Hematopoietic multipotent progenitor cell treated with erythropoietin and hydrocortisone succinate and interleukin-3 and kit ligand, for 17 days (in vitro differentiated cells): ENCODE measurements around the gene TM9SF1.
"Not testable (repeated sequence)": the region's sequence is repeated elsewhere in the genome, so short reads cannot be mapped to it uniquely, and the experiment has no call there.

Source experiments
- DNase-seq: peaks from one replicate; pipeline ENCODE4 v3.0.0-alpha.2; 2015; ENCODE audit warnings: low spot score

Gene TM9SF1

GRCh38 chr14:24226473-24226872 is 31.2 kb upstream of the TM9SF1 start:
- DNase-seq, result no peak

GRCh38 chr14:24224618-24225071 is 29.4 kb upstream of the TM9SF1 start:
- no peak for DNase-seq

- not testable (repeated sequence) for DNase-seq
These were observed 27.7 kb upstream of the TM9SF1 start for GRCh38 chr14:24222987-24223386.

- no peak for DNase-seq
These were observed 24.3 kb upstream of the TM9SF1 start for GRCh38 chr14:24219521-24219920.

GRCh38 chr14:24219080-24219479 is 23.8 kb upstream of the TM9SF1 start:
- no peak for DNase-seq

GRCh38 chr14:24216876-24217275 is 21.6 kb upstream of the TM9SF1 start:
- not testable (repeated sequence) for DNase-seq

GRCh38 chr14:24216345-24216699 is 21.1 kb upstream of the TM9SF1 start:
- DNase-seq, result no peak

- DNase-seq, result peak; percentile 91
These were observed 20.5 kb upstream of the TM9SF1 start, which contains the start of gene MDP1 for GRCh38 chr14:24215495-24216344. MDP1 (minus strand) TSS chr14:24216066; CDS start chr14:24215955, 111 bp downstream.

GRCh38 chr14:24213866-24214662 is 18.8 kb upstream of the TM9SF1 start:
- no peak for DNase-seq

- DNase-seq, result peak; percentile 84
These were observed 18.0 kb upstream of the TM9SF1 start, which contains the start of gene CHMP4A for GRCh38 chr14:24212924-24213865. CHMP4A (minus strand) TSS chr14:24213488; CDS start chr14:24213439, 49 bp downstream.

GRCh38 chr14:24211311-24211710 is 16.1 kb upstream of the TM9SF1 start:
- no peak for DNase-seq

GRCh38 chr14:24207625-24208024 is 12.4 kb upstream of the TM9SF1 start:
- no peak for DNase-seq

- DNase-seq, result no peak
These were observed 11.9 kb upstream of the TM9SF1 start for GRCh38 chr14:24207104-24207551.

- no peak for DNase-seq
These were observed 11.2 kb upstream of the TM9SF1 start for GRCh38 chr14:24206260-24207103.

GRCh38 chr14:24204163-24205146 is 9.2 kb upstream of the TM9SF1 start:
- no peak for DNase-seq

- DNase-seq, result not testable (repeated sequence)
These were observed 8.1 kb upstream of the TM9SF1 start for GRCh38 chr14:24203249-24203886.

GRCh38 chr14:24202538-24202937 is 7.3 kb upstream of the TM9SF1 start:
- DNase-seq, result not testable (repeated sequence)

- DNase-seq, result no peak
These were observed 3.7 kb upstream of the TM9SF1 start for GRCh38 chr14:24198814-24199524.
